ENCODE results near the gene GLCCI1. TPM values are rescaled to one million over a fixed set of nuclear protein-coding genes. Genes with fewer than 3 reads are reported as not detected.

Gene GLCCI1
- total and polyA plus RNA-seq, 2 of the 8 experiments (the other 6 are each of a cell fraction or from before 2014, with no cell fraction given), result 12.4 to 27.7 TPM

GRCh38 chr7:8005279-8005678 lies 36.7 kb downstream of the GLCCI1 start (continued):
- TF ChIP-seq, protein P1, sequence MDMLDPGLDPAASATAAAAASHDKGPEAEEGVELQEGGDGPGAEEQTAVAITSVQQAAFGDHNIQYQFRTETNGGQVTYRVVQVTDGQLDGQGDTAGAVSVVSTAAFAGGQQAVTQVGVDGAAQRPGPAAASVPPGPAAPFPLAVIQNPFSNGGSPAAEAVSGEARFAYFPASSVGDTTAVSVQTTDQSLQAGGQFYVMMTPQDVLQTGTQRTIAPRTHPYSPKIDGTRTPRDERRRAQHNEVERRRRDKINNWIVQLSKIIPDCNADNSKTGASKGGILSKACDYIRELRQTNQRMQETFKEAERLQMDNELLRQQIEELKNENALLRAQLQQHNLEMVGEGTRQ (IDR thresholded peaks at IDR 0.05; ENCODE audit: low read length), result no peak
- no peak for TF ChIP-seq RBBP5 (IDR thresholded peaks at IDR 0.05; ENCODE audit: borderline replicate concordance, low read depth, low read length)
- TF ChIP-seq SP4 (IDR thresholded peaks at IDR 0.05; ENCODE audit: low read length), result no peak
- TF ChIP-seq RNF2 (IDR thresholded peaks at IDR 0.05; ENCODE audit: borderline replicate concordance, low read depth, low read length, missing control alignments, poor library complexity, severe bottlenecking), result no peak
- no peak for TF ChIP-seq CBX8 (IDR thresholded peaks at IDR 0.05; ENCODE audit: borderline replicate concordance, low read depth, low read length)
